IMR-90 (cell line): Measurements from ENCODE around the gene CDH13. TPM values are rescaled to one million over a fixed set of nuclear protein-coding genes. Genes with fewer than 3 reads are reported as not detected.

Experiments
- ATAC-seq: fragments of 200-7000 bp; cut with Tn5 transposase; 2 replicates; pipeline ENCODE4 v1.9.1; 2020; ENCODE audit warnings: low read depth, mild to moderate bottlenecking, moderate library complexity
- BruUV-seq: library from RNA; stranded (reverse); fragments of 400-500 nt; replicated peaks from 2 replicates; lab custom pipeline; 2021; lab: Mats Ljungman, UMichigan
- CTCF ChIA-PET: fragments of 300-600 bp; formaldehyde crosslinking; extraction: SDS; loops from one replicate; lab custom pipeline; 2021; ENCODE audit warnings: antibody characterized with exemption; lab: Yijun Ruan, JAX
- POLR2A ChIA-PET: fragments of 300-600 bp; sonication (Branson Sonifier 250); formaldehyde crosslinking; loops from one replicate; lab custom pipeline; 2022; ENCODE audit warnings: antibody characterized with exemption; ENCODE audit not compliant: unreplicated experiment; lab: Charles Lee
- DNase-seq: peaks from one replicate; pipeline ENCODE4 v3.0.0; 2013
- H2AFZ ChIP-seq: replicated peaks from 2 replicates; pipeline ENCODE3; 2013; ENCODE audit warnings: low read length, mild to moderate bottlenecking; ENCODE audit not compliant: poor library complexity
- H2AK5ac ChIP-seq: 2 replicates; pipeline ENCODE4 v1.6.1; 2013; ENCODE audit warnings: low read depth, low read length, inconsistent platforms
- H2AK9ac ChIP-seq: replicated peaks from 2 replicates; pipeline ENCODE3; 2013; ENCODE audit warnings: mild to moderate bottlenecking, low read depth, low read length, moderate library complexity; ENCODE audit not compliant: poor library complexity
- H2BK120ac ChIP-seq: 2 replicates; pipeline ENCODE4 v1.6.1; 2013; ENCODE audit warnings: low read depth, low read length, inconsistent platforms
- H2BK15ac ChIP-seq: 3 replicates; pipeline ENCODE4 v1.6.1; 2013; ENCODE audit warnings: low read depth, low read length, inconsistent platforms
- H2BK20ac ChIP-seq: 2 replicates; pipeline ENCODE4 v1.6.1; 2013; ENCODE audit warnings: low read depth, mild to moderate bottlenecking, inconsistent platforms, low read length, moderate library complexity
- H2BK5ac ChIP-seq: 2 replicates; pipeline ENCODE4 v1.6.1; 2013; ENCODE audit warnings: mild to moderate bottlenecking, low read depth, low read length, inconsistent platforms; ENCODE audit not compliant: poor library complexity, severe bottlenecking
- H3K14ac ChIP-seq: replicated peaks from 2 replicates; pipeline ENCODE4 v1.6.1; 2013; ENCODE audit warnings: low read depth, low read length, inconsistent platforms
- H3K18ac ChIP-seq: 2 replicates; pipeline ENCODE4 v1.6.1; 2013; ENCODE audit warnings: low read depth, low read length, control low read depth
- H3K23ac ChIP-seq: 2 replicates; pipeline ENCODE4 v1.6.1; 2013; ENCODE audit warnings: low read depth, low read length, inconsistent platforms
- H3K27ac ChIP-seq: 2 replicates; pipeline ENCODE4 v1.5.1; 2013; ENCODE audit warnings: mild to moderate bottlenecking, control low read depth, low read length; ENCODE audit not compliant: insufficient read depth
- H3K27me3 ChIP-seq: 2 replicates; pipeline ENCODE4 v1.6.1; 2013; ENCODE audit warnings: low read length; ENCODE audit not compliant: control insufficient read depth, insufficient read depth
- H3K36me3 ChIP-seq: 2 replicates; pipeline ENCODE4 v1.6.1; 2013; ENCODE audit warnings: low read length, mixed read lengths; ENCODE audit not compliant: control insufficient read depth, insufficient read depth
- H3K4ac ChIP-seq: 2 replicates; pipeline ENCODE4 v1.6.1; 2013; ENCODE audit warnings: low read depth, low read length, inconsistent platforms
- H3K4me1 ChIP-seq: 2 replicates; pipeline ENCODE4 v1.6.1; 2013; ENCODE audit warnings: low read length, mixed read lengths; ENCODE audit not compliant: control insufficient read depth, insufficient read depth
- H3K4me2 ChIP-seq: 2 replicates; pipeline ENCODE4 v1.6.1; 2013; ENCODE audit warnings: low read depth, mild to moderate bottlenecking, control low read depth, low read length, moderate library complexity
- H3K4me3 ChIP-seq: 2 replicates; pipeline ENCODE4 v1.5.1; 2013; ENCODE audit warnings: low read depth, mild to moderate bottlenecking, control low read depth, low read length, moderate library complexity; ENCODE audit not compliant: insufficient read depth
- H3K56ac ChIP-seq: 2 replicates; pipeline ENCODE4 v1.6.1; 2013; ENCODE audit warnings: low read length, inconsistent platforms; ENCODE audit not compliant: insufficient read depth; ENCODE audit errors: extremely low read depth
- H3K79me1 ChIP-seq, 2 experiments: 2 replicates each; pipeline ENCODE4 v1.6.1; 2013; ENCODE audit warnings: low read length in 2 of 2, inconsistent platforms in 1 of 2, low read depth in 1 of 2
- H3K9ac ChIP-seq: 2 replicates; pipeline ENCODE4 v1.6.1; 2013; ENCODE audit warnings: low read depth, low read length, control low read depth
- H3K9me1 ChIP-seq: 2 replicates; pipeline ENCODE4 v1.6.1; 2013; ENCODE audit warnings: low read length, inconsistent platforms; ENCODE audit not compliant: insufficient read depth
- H3K9me3 ChIP-seq: 2 replicates; pipeline ENCODE4 v1.6.1; 2013; ENCODE audit warnings: low read length; ENCODE audit not compliant: control insufficient read depth, insufficient read depth
- H4K20me1 ChIP-seq: 2 replicates; pipeline ENCODE4 v1.6.1; 2013; ENCODE audit warnings: low read length, inconsistent platforms; ENCODE audit not compliant: insufficient read depth
- H4K5ac ChIP-seq: 2 replicates; pipeline ENCODE4 v1.6.1; 2013; ENCODE audit warnings: mild to moderate bottlenecking, low read depth, low read length, control low read depth
- H4K8ac ChIP-seq, 2 experiments: 2 replicates each; pipeline ENCODE4 v1.6.1; 2013; ENCODE audit warnings: low read depth in 2 of 2, low read length in 2 of 2, control low read depth in 1 of 2, inconsistent platforms in 1 of 2
- H4K91ac ChIP-seq: 2 replicates; pipeline ENCODE4 v1.6.1; 2013; ENCODE audit warnings: low read depth, low read length, inconsistent platforms; ENCODE audit not compliant: insufficient read depth
- POLR2A ChIP-seq: IDR thresholded peaks from 2 replicates; pipeline ENCODE4 v1.6.1; 2012; ENCODE audit warnings: mild to moderate bottlenecking, low read depth, low read length
- WGBS, 2 experiments: methylation state at CpG; one replicate each; pipeline versions ENCODE4 v1.1.5 to v1.1.7; 2013; ENCODE audit warnings: missing lambda C conversion rate in 2 of 2; ENCODE audit not compliant: insufficient read length in 1 of 2; ENCODE audit errors: extremely low coverage in 2 of 2; 5-methylcytosine and 5-hydroxymethylcytosine counted together
- dilution Hi-C: fragments of 300-500 bp; cut with HindIII; formaldehyde crosslinking; loops from one replicate; pipeline ENCODE4 v1.14.3; 2018; ENCODE audit warnings: low sequenced_read_pairs; ENCODE audit not compliant: unreplicated experiment
- in situ Hi-C: fragments of 300-500 bp; cut with MboI; formaldehyde crosslinking; loops from 3 replicates; pipeline ENCODE4 v1.14.3; 2019; ENCODE audit warnings: low sequenced_read_pairs, inconsistent platforms, mixed read lengths
- intact Hi-C: fragments of 100-400 bp; cut with micrococcal nuclease; formaldehyde crosslinking; loops from 2 replicates; pipeline ENCODE4 v1.10.0; 2022
- polyA plus RNA-seq, 3 experiments: library from polyadenylated mRNA; depleted of rRNA; stranded (reverse); fragments of >200 nt; gene quantifications; 2 replicates each; pipeline ENCODE4 v1.2.3, GENCODE V29; 2012; ENCODE audit warnings: low replicate concordance in 1 of 3
- total RNA-seq: library from RNA; depleted of rRNA; stranded (reverse); fragments of >200 nt; gene quantifications from 2 replicates; pipeline ENCODE4 v1.2.3, GENCODE V29; 2012

Gene CDH13
- total and polyA plus RNA-seq, 2 of the 4 experiments (the other 2 are of a cell fraction), result 61.6 to 74.7 TPM

DNA sequence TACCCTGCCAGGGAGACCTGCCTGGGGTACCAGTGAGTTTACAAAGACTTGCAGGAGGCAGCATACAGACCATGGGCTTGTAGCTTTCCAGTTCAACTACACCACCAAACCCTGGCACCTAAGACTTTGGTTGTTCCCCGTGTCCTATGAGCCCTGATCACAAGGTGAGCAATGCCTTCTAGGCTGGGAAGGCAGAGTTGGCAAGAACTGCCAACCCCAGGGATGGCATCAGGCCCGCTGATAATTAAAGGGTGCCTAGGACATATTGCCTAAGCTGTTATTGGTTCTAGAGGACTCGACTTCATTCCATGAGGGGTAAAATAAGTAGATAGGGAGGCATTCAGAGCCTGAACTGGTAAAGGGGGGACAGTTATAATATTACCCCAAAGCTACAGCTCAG lies 41.3 kb downstream of the CDH13 start:
- H3K4me3 ChIP-seq, result no peak overlapping the region
- H2AFZ ChIP-seq, result no peak overlapping the region
- no peak overlapping the region for H3K18ac ChIP-seq
- CTCF ChIA-PET, result no interaction called here
- H3K23ac ChIP-seq, result no peak overlapping the region
- no peaks in the 10 kb centered on the region for H3K9me3 ChIP-seq
- no peak overlapping the region for H3K27ac ChIP-seq
- no peak overlapping the region for H3K4me2 ChIP-seq
- POLR2A ChIA-PET, result no interaction called here
- peaks cover 6% of the 10 kb centered on the region; the same call in 1 of the 2 replicates for H3K9me1 ChIP-seq
- DNase-seq (no peak), ATAC-seq (no peak)
- intact Hi-C loops (no loop called here), dilution Hi-C loops (no loop called here), in situ Hi-C loops (no loop called here)
- H3K9ac ChIP-seq, result no peak overlapping the region
- no peaks in the 10 kb centered on the region for H3K36me3 ChIP-seq
- no TSS peak for BruUV-seq
- no peak overlapping the region for H4K5ac ChIP-seq
- no peak overlapping the region for H2BK5ac ChIP-seq
- H3K14ac ChIP-seq, result no peak overlapping the region
- no peak overlapping the region for H4K8ac ChIP-seq
- H3K79me1 ChIP-seq, result peaks cover 11 to 74% of the 10 kb centered on the region in 2 experiments
- peak overlapping the region; percentile 15; the same call in 1 of the 2 replicates for H2AK5ac ChIP-seq
- no peak overlapping the region for H3K56ac ChIP-seq
- H2AK9ac ChIP-seq, result no peak overlapping the region
- no peak overlapping the region for H2BK120ac ChIP-seq
- no peak overlapping the region for H2BK20ac ChIP-seq
- no peaks in the 10 kb centered on the region for H4K20me1 ChIP-seq
- no peak overlapping the region for H3K4ac ChIP-seq
- H4K91ac ChIP-seq, result no peak overlapping the region
- no peak for TF ChIP-seq POLR2A
- H2BK15ac ChIP-seq, result no peak overlapping the region
- no CpG with 5 or more reads among the region's 3 CpGs for WGBS, 2 experiments
- no peaks in the 10 kb centered on the region for H3K4me1 ChIP-seq
- no peaks in the 10 kb centered on the region for H3K27me3 ChIP-seq
